Superior temporal gyrus (tissue), 1 donor: ENCODE results near the gene TMEM132C.
"Not testable (repeated sequence)": the region's sequence is repeated elsewhere in the genome, so short reads cannot be mapped to it uniquely, and the experiment has no call there.

Experiments
- DNase-seq: peaks from one replicate; pipeline ENCODE4 v3.0.0-alpha.2; 2016; ENCODE audit errors: extremely low spot score

The TMEM132C gene

GRCh38 chr12:128554546-128555304, 287.8 kb downstream of the TMEM132C start:
- DNase-seq = no peak

GRCh38 chr12:128557231-128557630, 290.3 kb downstream of the TMEM132C start:
- DNase-seq = no peak

DNA sequence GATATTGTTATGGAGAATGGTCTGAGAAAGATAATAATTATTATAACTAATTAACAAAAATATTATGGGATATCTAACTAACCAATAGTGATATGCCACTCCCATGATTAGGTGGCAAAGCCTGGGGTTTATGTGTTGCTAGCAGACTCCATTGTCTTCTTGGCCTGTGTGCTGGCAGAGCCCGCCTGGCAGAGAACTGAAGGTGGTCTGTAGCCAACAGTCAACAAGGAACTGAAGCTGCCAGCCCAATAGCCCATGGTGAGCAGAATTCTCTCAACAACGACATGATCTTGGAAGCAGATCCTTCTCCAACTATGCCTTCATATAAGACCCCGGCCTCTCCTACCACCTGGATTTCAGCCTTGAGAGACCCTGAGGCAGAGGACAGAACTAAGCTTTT, 298.0 kb downstream of the TMEM132C start:
- no peak for DNase-seq

DNA sequence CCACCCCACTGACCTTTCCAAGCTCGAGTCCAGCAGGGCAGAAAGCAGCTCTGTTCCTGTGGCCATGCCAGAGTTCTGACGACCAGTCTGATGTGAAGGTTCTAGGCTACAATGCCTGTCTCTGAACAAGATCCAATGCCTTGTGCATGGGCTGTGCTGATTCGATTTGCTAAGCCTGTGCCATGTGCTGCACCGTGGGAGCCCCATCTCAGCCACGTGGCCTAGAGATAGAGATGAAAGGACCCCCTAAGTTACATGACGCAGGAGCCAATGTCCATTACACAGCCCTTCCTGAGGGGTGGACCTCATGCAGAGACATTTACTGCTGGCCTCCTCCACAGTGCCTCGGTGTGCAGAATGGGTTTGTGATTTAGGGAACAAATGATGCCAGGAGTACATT, 300.8 kb downstream of the TMEM132C start:
- no peak for DNase-seq

DNA sequence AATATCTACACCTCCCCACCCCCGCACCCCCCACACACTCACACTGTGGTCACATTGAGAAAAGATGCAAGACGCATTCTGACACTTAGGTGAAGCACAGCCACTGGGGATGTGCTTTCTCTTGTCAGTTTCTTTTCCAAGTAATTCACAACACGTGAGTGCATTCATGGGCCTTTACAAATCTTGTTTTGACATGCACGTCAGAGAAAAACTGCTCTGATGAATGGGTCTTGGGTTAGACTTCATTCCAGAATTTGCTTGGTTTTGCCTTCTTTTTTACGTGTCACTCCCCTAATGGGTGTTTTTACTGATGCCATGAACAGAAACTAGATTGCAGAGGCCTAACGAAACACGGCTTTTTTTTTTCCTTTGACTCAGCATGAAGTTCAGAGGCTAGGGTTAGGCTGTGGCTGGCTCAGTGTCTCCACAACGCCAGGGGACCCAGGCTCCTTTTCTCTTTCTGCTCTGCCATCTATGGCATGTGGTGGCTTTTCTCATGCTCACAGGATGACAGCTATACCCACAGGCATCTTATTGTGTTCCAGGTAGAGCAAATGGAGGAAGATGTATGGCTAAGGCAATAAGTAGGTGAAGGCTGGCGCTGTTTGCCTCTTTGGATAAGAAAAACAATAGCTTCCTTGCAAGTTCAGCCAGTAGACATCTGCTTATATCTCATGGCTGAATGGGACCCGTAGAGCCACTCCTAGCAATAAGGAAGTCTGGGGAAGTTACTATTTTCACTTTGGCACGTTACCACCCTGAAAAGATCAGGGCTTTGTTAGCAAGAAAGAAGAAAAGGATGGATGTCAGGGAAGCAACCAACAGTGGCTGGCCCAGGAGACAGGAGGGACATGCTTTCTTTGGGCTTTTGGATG, 303.5 kb downstream of the TMEM132C start:
- no peak for DNase-seq

DNA sequence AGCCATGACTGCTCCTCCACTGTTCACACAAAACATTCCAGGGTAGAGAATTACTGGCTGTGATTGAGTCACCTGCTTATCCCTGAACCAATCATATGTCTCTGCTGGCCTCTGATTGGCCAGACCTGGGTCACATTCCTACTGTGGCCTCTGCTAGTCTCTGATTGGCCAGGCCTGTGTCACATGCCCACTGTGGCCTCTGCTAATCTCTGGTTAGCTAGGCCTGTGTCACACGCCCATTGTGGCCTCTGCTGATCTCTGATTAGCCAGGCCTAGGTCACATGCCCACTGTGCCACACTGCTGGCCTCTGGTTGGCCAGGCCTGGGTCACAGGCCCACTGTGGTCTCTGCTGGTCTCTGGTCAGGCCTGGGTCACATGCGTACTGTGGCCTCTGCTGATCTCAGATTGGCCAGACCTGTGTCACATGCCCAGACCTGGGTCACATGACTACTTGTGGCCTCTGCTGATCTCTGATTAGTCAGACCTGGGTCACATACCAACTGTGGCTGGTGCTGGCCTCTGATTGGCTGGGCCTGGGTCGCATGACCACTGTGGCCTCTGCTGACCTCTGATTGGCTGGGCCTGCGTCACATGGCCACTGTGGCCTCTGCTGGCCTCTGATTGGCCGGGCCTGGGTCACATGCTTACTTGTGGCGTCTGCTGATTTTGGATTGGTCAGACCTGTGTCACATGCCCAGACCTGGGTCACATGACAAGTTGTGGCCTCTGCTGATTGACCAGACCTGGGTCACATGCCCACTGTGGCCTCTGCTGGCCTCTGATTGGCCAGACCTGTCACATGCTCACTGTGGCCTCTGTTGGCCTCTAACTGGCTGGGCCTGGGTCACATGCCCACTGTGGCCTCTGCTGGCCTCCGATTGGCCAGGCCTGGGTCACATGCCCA, 305.2 kb downstream of the TMEM132C start:
- no peak for DNase-seq

- no peak for DNase-seq
Observed at GRCh38 chr12:128573907-128574306, 306.9 kb downstream of the TMEM132C start.

DNA sequence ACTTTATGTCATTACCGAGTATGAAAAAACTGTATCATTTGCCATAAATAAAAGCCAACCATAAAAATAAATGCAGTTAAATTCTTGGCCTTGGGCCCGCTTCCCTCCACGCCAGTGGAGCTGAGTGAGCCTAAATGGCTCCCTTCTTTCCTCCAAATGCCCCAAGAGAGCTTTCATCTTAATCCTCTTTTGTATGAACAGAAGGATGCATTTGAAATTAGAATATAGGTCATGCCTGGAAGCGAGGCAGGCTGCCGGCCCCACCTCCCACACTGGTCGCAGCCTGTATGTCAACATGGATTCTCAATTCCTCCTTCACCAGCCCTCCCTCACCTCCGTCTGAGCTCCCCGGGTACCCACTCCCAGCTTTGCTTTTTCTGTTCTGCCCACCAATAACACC, 311.1 kb downstream of the TMEM132C start:
- DNase-seq = no peak

DNA sequence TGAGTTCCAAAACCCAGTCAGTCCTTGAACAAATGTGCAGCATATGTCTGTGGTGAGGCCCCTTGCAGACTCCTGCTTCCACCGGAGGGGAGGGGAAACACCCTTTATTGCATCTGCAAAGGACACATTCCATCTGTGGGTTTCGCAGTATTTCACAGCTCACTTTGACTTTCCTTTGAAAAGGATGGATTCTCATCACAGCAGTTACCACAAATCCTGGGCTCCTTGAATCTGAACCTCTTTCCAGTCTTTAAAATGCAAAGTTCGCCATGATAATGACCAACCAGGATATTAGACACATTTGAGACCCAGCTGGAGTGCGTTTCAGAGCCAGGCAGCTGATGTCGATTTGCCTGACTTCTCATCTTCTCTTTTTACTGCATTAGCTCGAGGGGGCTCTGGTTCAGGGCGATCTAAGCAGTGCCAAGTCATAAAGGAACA, 314.4 kb downstream of the TMEM132C start:
- no peak for DNase-seq

DNA sequence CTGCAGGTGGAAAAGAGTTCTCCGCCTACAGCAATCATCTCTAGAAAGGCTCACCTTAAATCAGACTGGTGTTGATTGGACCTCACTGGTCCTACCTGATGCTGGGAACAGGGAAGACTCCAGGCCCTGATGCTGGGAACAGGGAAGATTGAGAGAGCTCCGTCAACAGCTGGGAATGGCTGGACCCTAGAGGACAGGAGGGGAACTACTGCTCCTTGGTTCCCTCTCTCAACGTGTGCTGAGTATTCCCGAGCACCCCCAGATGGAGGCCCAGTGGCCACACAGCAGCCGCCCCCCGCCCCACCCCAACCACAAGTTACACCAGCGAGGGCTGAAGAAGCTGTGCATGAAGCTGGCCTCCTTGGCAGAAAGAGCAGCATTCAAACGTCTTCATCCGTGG, 316.5 kb downstream of the TMEM132C start:
- DNase-seq = no peak

- DNase-seq = no peak
Observed at GRCh38 chr12:128586451-128587029, 319.6 kb downstream of the TMEM132C start.

DNA sequence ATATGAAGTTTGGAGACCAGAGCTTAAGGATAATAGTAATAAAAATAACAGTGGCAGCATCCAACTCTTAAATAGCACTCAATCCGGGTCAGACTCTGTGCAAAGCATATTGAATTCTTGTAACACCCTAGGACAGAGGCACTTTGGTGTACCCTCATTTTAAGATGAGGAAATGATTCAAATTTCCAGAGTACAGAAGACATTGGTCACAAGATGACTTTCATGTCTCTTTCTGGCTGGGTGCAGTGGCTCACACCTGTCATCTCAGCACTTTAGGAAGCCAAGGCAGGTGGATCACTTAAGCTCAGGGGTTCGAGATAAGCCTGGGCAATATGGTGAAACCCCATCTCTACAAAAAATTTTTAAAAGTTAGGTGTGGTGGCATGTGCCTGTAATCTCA, 320.9 kb downstream of the TMEM132C start:
- no peak for DNase-seq

DNA sequence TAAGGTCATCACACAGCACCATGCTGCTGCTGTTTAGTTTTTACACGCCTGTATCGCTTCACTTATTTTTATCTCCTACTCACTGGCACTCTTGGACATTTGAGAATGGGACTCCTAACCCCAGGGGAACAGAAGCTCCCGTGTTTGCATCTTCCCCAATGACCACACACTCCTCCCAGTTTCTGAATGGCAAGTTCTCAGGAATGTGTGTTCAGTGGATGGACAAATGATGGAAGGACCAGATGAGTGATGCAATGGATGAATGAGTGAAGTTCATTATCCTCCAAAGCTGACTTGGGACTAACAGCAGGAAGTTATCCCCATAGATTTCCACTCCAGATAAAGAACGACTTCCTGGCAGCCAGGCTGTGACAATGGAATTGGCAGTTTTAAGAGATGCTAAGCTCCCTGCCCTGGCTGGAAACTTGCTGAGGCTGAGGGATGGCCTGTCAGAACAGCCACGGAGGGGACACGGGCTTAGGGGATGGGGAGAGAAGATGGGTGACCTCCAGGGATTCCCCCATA, 325.3 kb downstream of the TMEM132C start:
- no peak for DNase-seq

- no peak for DNase-seq
Observed at GRCh38 chr12:128594521-128594920, 327.6 kb downstream of the TMEM132C start.

DNA sequence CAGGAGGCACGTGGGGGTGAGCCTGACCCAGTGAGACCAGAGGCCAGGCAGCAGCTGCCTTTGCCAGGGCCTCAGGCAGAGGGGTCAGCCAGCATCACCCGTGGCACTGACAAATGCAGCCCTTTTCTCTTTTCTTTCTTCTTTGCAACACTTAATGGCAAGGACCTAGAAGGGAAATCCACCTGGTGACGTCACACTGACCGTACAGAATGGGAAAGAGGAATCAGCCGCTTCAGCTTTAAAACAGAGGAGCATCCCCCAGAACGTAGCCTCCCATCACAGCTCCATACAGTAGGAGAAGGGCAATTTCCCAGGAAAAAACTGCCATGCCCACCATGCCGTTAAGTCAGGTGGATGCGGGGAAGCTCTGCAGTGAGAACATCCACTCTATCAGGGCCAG, 328.6 kb downstream of the TMEM132C start:
- DNase-seq = no peak

DNA sequence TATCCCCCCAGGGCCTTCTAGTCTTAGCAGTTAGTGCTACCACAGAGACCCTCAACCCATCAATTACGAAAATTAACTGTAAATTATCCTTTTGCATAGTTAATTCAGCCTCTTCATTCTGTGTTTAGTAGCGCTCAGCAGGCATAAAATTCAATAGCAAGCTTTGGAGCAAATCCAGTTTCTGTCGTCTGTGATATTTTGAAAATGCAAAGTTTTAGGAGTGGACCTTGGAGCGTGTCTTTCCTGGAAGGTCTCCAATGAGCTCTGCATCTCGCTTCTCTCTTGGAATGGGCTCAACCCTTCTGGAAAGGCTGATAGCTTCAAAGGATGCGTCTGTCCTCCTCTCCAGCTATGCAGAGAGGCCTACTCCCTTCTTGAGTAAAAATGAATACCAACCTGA, 333.9 kb downstream of the TMEM132C start:
- no peak for DNase-seq

- no peak for DNase-seq
Observed at GRCh38 chr12:128603573-128604115, 336.7 kb downstream of the TMEM132C start.

GRCh38 chr12:128604219-128604618, 337.2 kb downstream of the TMEM132C start:
- not testable (repeated sequence) for DNase-seq

GRCh38 chr12:128606051-128606450, 339.1 kb downstream of the TMEM132C start:
- no peak for DNase-seq

GRCh38 chr12:128606538-128606937, 339.6 kb downstream of the TMEM132C start:
- no peak for DNase-seq

- no peak for DNase-seq
Observed at GRCh38 chr12:128606970-128607369, 340.0 kb downstream of the TMEM132C start.
